Brain microvascular endothelial cell (primary cell): Measurements from ENCODE around the gene ZNHIT3.
"Not testable (repeated sequence)": the region's sequence is repeated elsewhere in the genome, so short reads cannot be mapped to it uniquely, and the experiment has no call there.

Experiments used
- DNase-seq: peaks from one replicate; pipeline ENCODE4 v3.0.0-alpha.2; 2020
- H3K27ac ChIP-seq: fragments of 250-450 bp; sonication (Bioruptor Pico); 2 replicates; pipeline ENCODE4 v1.5.1; 2020; ENCODE audit warnings: mild to moderate bottlenecking, moderate library complexity
- H3K27me3 ChIP-seq: fragments of 250-450 bp; sonication (Bioruptor Pico); replicated peaks from 2 replicates; pipeline ENCODE4 v1.5.1; 2020; ENCODE audit warnings: mild to moderate bottlenecking
- H3K36me3 ChIP-seq: fragments of 250-450 bp; sonication (Bioruptor Pico); replicated peaks from 2 replicates; pipeline ENCODE4 v1.5.1; 2020; ENCODE audit warnings: mild to moderate bottlenecking
- H3K4me3 ChIP-seq: 2 replicates; pipeline ENCODE4 v1.5.1; 2011; ENCODE audit warnings: low read depth, mild to moderate bottlenecking, control low read depth, low read length, moderate library complexity
- in situ Hi-C: cut with HindIII; loops from 2 replicates; pipeline ENCODE4 v1.10.0; 2017; ENCODE audit warnings: low sequenced_read_pairs, low pct_ligation_motif_present
- TF ChIP-seq, protein P1 (sequence below): IDR thresholded peaks from 2 replicates; pipeline ENCODE4 v1.5.1; 2011; ENCODE audit warnings: low read depth, mild to moderate bottlenecking, moderate library complexity, low read length, control low read depth, inconsistent platforms; ENCODE audit errors: missing control alignments

The ZNHIT3 gene

DNA sequence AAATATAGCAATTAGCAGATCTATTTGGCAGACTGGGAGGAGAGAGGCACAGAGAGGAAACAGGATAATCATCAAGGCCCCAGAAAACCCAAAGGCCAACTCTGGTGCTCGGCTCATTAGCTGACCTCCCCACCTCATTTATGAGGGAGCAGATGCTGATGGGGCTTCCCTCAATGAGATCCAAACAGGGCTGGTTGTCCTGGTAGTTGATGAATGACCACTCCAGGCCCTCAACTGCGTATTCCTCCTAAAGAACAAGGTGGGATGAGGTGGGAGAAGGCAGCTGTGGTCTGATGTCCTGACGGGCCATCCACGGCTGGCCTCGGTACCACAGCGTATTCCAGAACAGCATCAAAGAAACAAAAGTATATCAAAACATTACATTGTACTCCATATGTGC, 20.8 kb downstream of the ZNHIT3 start:
- TF ChIP-seq, protein P1, sequence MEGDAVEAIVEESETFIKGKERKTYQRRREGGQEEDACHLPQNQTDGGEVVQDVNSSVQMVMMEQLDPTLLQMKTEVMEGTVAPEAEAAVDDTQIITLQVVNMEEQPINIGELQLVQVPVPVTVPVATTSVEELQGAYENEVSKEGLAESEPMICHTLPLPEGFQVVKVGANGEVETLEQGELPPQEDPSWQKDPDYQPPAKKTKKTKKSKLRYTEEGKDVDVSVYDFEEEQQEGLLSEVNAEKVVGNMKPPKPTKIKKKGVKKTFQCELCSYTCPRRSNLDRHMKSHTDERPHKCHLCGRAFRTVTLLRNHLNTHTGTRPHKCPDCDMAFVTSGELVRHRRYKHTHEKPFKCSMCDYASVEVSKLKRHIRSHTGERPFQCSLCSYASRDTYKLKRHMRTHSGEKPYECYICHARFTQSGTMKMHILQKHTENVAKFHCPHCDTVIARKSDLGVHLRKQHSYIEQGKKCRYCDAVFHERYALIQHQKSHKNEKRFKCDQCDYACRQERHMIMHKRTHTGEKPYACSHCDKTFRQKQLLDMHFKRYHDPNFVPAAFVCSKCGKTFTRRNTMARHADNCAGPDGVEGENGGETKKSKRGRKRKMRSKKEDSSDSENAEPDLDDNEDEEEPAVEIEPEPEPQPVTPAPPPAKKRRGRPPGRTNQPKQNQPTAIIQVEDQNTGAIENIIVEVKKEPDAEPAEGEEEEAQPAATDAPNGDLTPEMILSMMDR: no peak
- in situ Hi-C loops: no loop called here
- Histone ChIP-seq H3K36me3 (peaks cover 12% of the 10 kb centered on the region), H3K27me3 (no peaks in the 10 kb centered on the region), H3K27ac (no peak overlapping the region), H3K4me3 (no peak overlapping the region)
- DNase-seq: no peak

GRCh38 chr17:36508439-36508838, 22.0 kb downstream of the ZNHIT3 start:
- in situ Hi-C loops, DNase-seq, H3K4me3 ChIP-seq, H3K27ac ChIP-seq, H3K27me3 ChIP-seq: not testable (repeated sequence)
- peaks cover 16% of the 10 kb centered on the region for H3K36me3 ChIP-seq

DNA sequence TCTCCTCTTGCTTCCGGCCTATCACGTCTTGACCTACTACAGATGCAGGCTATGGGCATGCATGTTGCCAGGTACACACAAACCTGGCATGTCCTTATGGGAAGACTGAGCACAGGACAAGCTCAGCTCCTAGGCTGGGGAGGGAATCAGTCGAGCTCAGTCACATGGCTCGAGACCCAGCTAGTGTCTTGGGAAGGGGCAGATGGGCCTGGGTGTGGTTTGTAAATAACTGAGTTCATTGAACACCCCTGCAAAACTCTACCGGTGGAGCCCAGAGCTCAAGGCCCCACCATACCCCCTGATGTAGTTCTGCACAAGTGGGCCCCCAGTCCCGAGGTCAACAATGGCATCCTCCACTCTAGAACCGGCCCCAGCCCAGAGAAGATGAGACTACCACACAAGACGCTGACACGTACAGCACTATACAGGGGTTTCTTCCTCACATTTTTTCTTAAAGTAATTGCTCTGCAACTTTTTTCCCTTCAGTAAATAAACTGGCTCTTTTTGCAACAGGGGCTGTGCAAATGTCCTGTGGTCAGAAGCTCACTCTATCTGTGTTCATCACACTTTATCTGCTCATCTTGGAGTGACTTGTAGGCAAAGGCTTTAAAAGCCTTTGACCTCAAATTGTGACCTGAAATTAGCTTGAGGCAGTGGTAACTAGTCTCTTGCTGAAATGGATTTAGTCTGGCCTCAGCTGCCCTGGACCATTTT, 22.9 kb downstream of the ZNHIT3 start:
- TF ChIP-seq, protein P1: no peak
- Histone ChIP-seq H3K27ac (no peak overlapping the region), H3K4me3 (no peak overlapping the region), H3K27me3 (no peaks in the 10 kb centered on the region), H3K36me3 (peaks cover 18% of the 10 kb centered on the region)
- in situ Hi-C loops: no loop called here
- DNase-seq: no peak

GRCh38 chr17:36510636-36511035, 24.2 kb downstream of the ZNHIT3 start:
- TF ChIP-seq, protein P1: no peak
- in situ Hi-C loops: no loop called here
- peaks cover 22% of the 10 kb centered on the region for H3K36me3 ChIP-seq
- H3K27me3 ChIP-seq: no peaks in the 10 kb centered on the region
- H3K4me3 ChIP-seq: no peak overlapping the region
- no peak for DNase-seq
- H3K27ac ChIP-seq: no peak overlapping the region

- Histone ChIP-seq H3K4me3 (no peak overlapping the region), H3K36me3 (peaks cover 22% of the 10 kb centered on the region), H3K27ac (no peak overlapping the region), H3K27me3 (no peaks in the 10 kb centered on the region)
- TF ChIP-seq, protein P1: no peak
- in situ Hi-C loops: no loop called here
- no peak for DNase-seq
Observed at GRCh38 chr17:36511216-36511615, 24.7 kb downstream of the ZNHIT3 start.

DNA sequence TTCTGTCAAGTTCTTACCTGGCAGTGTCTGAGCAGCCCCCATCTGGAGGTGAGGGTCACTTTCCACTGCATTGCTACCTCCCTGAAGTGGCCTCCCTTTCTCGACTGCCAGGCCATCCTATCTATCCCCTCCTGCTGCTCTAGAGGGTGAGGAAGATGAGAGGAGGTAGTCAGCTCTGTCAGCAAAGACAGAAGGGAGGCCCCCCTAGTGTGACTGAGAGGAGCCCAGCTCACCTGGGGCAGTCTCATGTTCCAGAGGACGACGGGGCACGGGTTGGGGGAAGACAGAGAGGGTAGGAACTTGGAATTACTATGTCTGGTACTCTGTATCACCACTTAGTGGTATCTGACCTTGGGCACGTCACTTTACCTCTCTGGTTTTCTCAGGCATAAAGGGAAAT, 26.2 kb downstream of the ZNHIT3 start:
- TF ChIP-seq, protein P1: no peak
- in situ Hi-C loops: no loop called here
- no peak overlapping the region for H3K27ac ChIP-seq
- no peak overlapping the region for H3K4me3 ChIP-seq
- no peaks in the 10 kb centered on the region for H3K27me3 ChIP-seq
- peaks cover 23% of the 10 kb centered on the region for H3K36me3 ChIP-seq
- DNase-seq: no peak
